Prostate gland (tissue), 2 donors: ENCODE measurements around the gene IQGAP2. TPM values are rescaled to one million over a fixed set of nuclear protein-coding genes. Genes with fewer than 3 reads are reported as not detected.

ENCODE experiments used
- DNase-seq: peaks from one replicate; pipeline ENCODE4 v3.0.0-alpha.2; 2019; ENCODE audit warnings: low spot score
- H3K27ac ChIP-seq, 2 donors: fragments of 200-600 bp; sonication (generic); 2 replicates each; pipeline ENCODE4 v1.5.1; 2017 to 2019
- H3K27me3 ChIP-seq: fragments of 200-600 bp; sonication (generic); replicated peaks from 2 replicates; pipeline ENCODE4 v1.5.1; 2019; ENCODE audit not compliant: insufficient read depth
- H3K36me3 ChIP-seq, 2 donors: fragments of 200-600 bp; sonication (generic); 1 replicate in 1 of 2; 2 replicates in 1 of 2; pipeline versions ENCODE4 v1.5.1 to v1.8.1; 2017 to 2019
- H3K4me1 ChIP-seq: fragments of 200-600 bp; sonication (generic); replicated peaks from 2 replicates; pipeline ENCODE4 v1.5.1; 2019
- H3K4me3 ChIP-seq, 2 donors: fragments of 200-600 bp; sonication (generic); 2 replicates each; pipeline ENCODE4 v1.5.1; 2017 to 2019
- H3K9me3 ChIP-seq: fragments of 200-600 bp; sonication (generic); 2 replicates; pipeline ENCODE4 v1.5.1; 2017
- CTCF ChIP-seq, 4 experiments: fragments of 200-600 bp in 2 of 4; fragments of 450-650 bp in 2 of 4; sonication (generic) in 2 of 4; IDR thresholded peaks; 1 replicate in 3 of 4; 2 replicates in 1 of 4; pipeline ENCODE4 v1.5.1; 2016 to 2019; ENCODE audit warnings: antibody characterized with exemption in 4 of 4, mild to moderate bottlenecking in 2 of 4, moderate library complexity in 2 of 4
- POLR2A ChIP-seq: fragments of 450-650 bp; IDR thresholded peaks from one replicate; pipeline ENCODE4 v1.6.1; 2016; ENCODE audit warnings: antibody characterized with exemption, mild to moderate bottlenecking
- POLR2AphosphoS5 ChIP-seq: sonication (generic); formaldehyde crosslinking; IDR thresholded peaks from one replicate; pipeline ENCODE4 v1.6.1; 2017; ENCODE audit warnings: antibody characterized with exemption
- WGBS: methylation state at CpG from one replicate; pipeline ENCODE4 v1.1.5; 2018; 5-methylcytosine and 5-hydroxymethylcytosine counted together
- intact Hi-C: fragments of 100-400 bp; cut with DNase I; formaldehyde crosslinking; loops from one replicate; pipeline ENCODE4 v1.14.2; 2022
- total RNA-seq, 2 donors: library from RNA; depleted of rRNA; stranded (reverse); fragments of >200 nt; gene quantifications; one replicate each; pipeline ENCODE4 v1.1.0, GENCODE V29; 2016

The IQGAP2 gene
- total RNA-seq, 2 donors from 2014 or later: 41.5 to 64.9 TPM

GRCh38 chr5:76592692-76593091 is 189.6 kb downstream of the IQGAP2 start:
- TF ChIP-seq POLR2AphosphoS5: no peak
- no peak for TF ChIP-seq CTCF (IDR thresholded peaks at IDR 0.05)
- TF ChIP-seq POLR2A: no peak
- WGBS: 61% methylated on average over 3 of the region's 3 CpGs
- no peaks in the 10 kb centered on the region for H3K36me3 ChIP-seq

GRCh38 chr5:76594107-76594506 is 191.0 kb downstream of the IQGAP2 start:
- 73% methylated on average over 4 of the region's 4 CpGs for WGBS
- TF ChIP-seq POLR2AphosphoS5: no peak
- no peak for TF ChIP-seq POLR2A
- no peak for TF ChIP-seq CTCF (IDR thresholded peaks at IDR 0.05)
- H3K36me3 ChIP-seq: no peaks in the 10 kb centered on the region
- H3K27me3 ChIP-seq: no peaks in the 10 kb centered on the region
- intact Hi-C loops: no loop called here
- H3K27ac ChIP-seq: no peak overlapping the region
- no peak for DNase-seq
- H3K4me3 ChIP-seq: no peak overlapping the region
- no peaks in the 10 kb centered on the region for H3K4me1 ChIP-seq
- H3K9me3 ChIP-seq: no peaks in the 10 kb centered on the region

More at GRCh38 chr5:76592692-76593091, 189.6 kb downstream of the IQGAP2 start:
- Histone ChIP-seq H3K4me3 (no peak overlapping the region), H3K27ac (no peak overlapping the region), H3K4me1 (no peaks in the 10 kb centered on the region), H3K27me3 (no peaks in the 10 kb centered on the region), H3K9me3 (no peaks in the 10 kb centered on the region)
- intact Hi-C loops: no loop called here
- DNase-seq: no peak

- no peak overlapping the region for H3K4me3 ChIP-seq
- intact Hi-C loops: no loop called here
- DNase-seq: no peak
- H3K36me3 ChIP-seq: no peaks in the 10 kb centered on the region
- H3K27ac ChIP-seq: no peak overlapping the region
- no peaks in the 10 kb centered on the region for H3K9me3 ChIP-seq
- TF ChIP-seq POLR2AphosphoS5: no peak
- no peak for TF ChIP-seq CTCF (IDR thresholded peaks at IDR 0.05)
- no peak for TF ChIP-seq POLR2A
- H3K27me3 ChIP-seq: no peaks in the 10 kb centered on the region
- 91% methylated on average over 3 of the region's 3 CpGs for WGBS
- no peaks in the 10 kb centered on the region for H3K4me1 ChIP-seq
Measured at GRCh38 chr5:76595755-76596481, 192.8 kb downstream of the IQGAP2 start.

- 96% methylated on average over 2 of the region's 2 CpGs for WGBS
- DNase-seq: no peak
- Histone ChIP-seq H3K27ac (no peak overlapping the region), H3K27me3 (no peaks in the 10 kb centered on the region), H3K4me3 (no peak overlapping the region), H3K4me1 (no peaks in the 10 kb centered on the region), H3K9me3 (no peaks in the 10 kb centered on the region), H3K36me3 (no peaks in the 10 kb centered on the region)
- TF ChIP-seq POLR2AphosphoS5 (no peak), CTCF (IDR thresholded peaks at IDR 0.05) (no peak), POLR2A (no peak)
- intact Hi-C loops: no loop called here
Measured at GRCh38 chr5:76598531-76598930, 195.4 kb downstream of the IQGAP2 start.

GRCh38 chr5:76600716-76601115 is 197.6 kb downstream of the IQGAP2 start:
- Histone ChIP-seq H3K4me1 (no peaks in the 10 kb centered on the region), H3K9me3 (no peaks in the 10 kb centered on the region), H3K27ac (no peak overlapping the region), H3K4me3 (no peak overlapping the region), H3K36me3 (no peaks in the 10 kb centered on the region), H3K27me3 (no peaks in the 10 kb centered on the region)
- TF ChIP-seq CTCF (IDR thresholded peaks at IDR 0.05) (no peak), POLR2AphosphoS5 (no peak), POLR2A (no peak)
- intact Hi-C loops: loop anchor here (5.0 kb wide), 1 partner anchor 172 kb away; no protein-coding TSS in a partner anchor
- WGBS: 75% methylated on average over 4 of the region's 4 CpGs
- DNase-seq: no peak
